Activated CD4-positive, alpha-beta T cell treated with anti-CD3 and anti-CD28 coated beads, Interleukin-2, amount 10 ng/mL, durations not matched to agents 7 days and 5 days (primary cell): ENCODE data around the gene ZMIZ2. TPM values are rescaled to one million over a fixed set of nuclear protein-coding genes. Genes with fewer than 3 reads are reported as not detected.
"Not testable (repeated sequence)": the region's sequence is repeated elsewhere in the genome, so short reads cannot be mapped to it uniquely, and the experiment has no call there.

Experiments
- CTCF ChIA-PET: fragments of 350-600 bp; sonication (Branson Sonifier 250); formaldehyde crosslinking; loops from one replicate; lab custom pipeline; 2021; ENCODE audit warnings: antibody characterized with exemption; lab: Charles Lee
- POLR2A ChIA-PET: fragments of 350-600 bp; sonication (Branson Sonifier 250); formaldehyde crosslinking; loops from one replicate; lab custom pipeline; 2021; ENCODE audit warnings: antibody characterized with exemption; lab: Charles Lee
- DNase-seq: peaks from one replicate; pipeline ENCODE4 v3.0.0-alpha.2; 2020
- H3K27ac Mint-ChIP-seq: one replicate; pipeline ENCODE4 v1.8.0; 2021; ENCODE audit warnings: mild to moderate bottlenecking, moderate library complexity, mixed read lengths
- H3K27me3 Mint-ChIP-seq: one replicate; pipeline ENCODE4 v1.8.0; 2021; ENCODE audit warnings: mixed read lengths
- H3K36me3 Mint-ChIP-seq: one replicate; pipeline ENCODE4 v1.8.0; 2021; ENCODE audit warnings: low read depth, mixed read lengths
- H3K4me1 Mint-ChIP-seq: one replicate; pipeline ENCODE4 v1.8.0; 2021; ENCODE audit warnings: mixed read lengths
- H3K4me3 Mint-ChIP-seq: one replicate; pipeline ENCODE4 v1.8.0; 2021; ENCODE audit warnings: mild to moderate bottlenecking, moderate library complexity, mixed read lengths
- H3K9me3 Mint-ChIP-seq: one replicate; pipeline ENCODE4 v1.8.0; 2021; ENCODE audit warnings: mixed read lengths
- total RNA-seq, 2 experiments: library from RNA; stranded (reverse); gene quantifications; one replicate each; pipeline ENCODE4 v1.2.3, GENCODE V29; 2021

Gene ZMIZ2
- 100 to 1,000 TPM in 1 of 2 experiments, 10 to 100 TPM in 1; 98.6 to 100 TPM for total RNA-seq

GRCh38 chr7:44748045-44748947 is at the start of gene ZMIZ2:
ZMIZ2 (plus strand) TSS chr7:44748847; CDS start chr7:44756250, 7,403 bp downstream.
- Mint-ChIP-seq H3K27ac (peak within 1 kb of the TSS; percentile 79), H3K27me3 (no peaks in the 10 kb centered on the region), H3K36me3 (peaks cover 16% of the 10 kb centered on the region), H3K9me3 (no peaks in the 10 kb centered on the region), H3K4me3 (peak within 1 kb of the TSS; percentile 81), H3K4me1 (peaks cover 35% of the 10 kb centered on the region)
- peak; percentile 91 for DNase-seq
- CTCF ChIA-PET: interaction anchor here (0.9 to 1.7 kb wide), 2 partner anchors 10 to 160 kb away, joined by 4 to 5 read pairs; no protein-coding TSS in a partner anchor
- POLR2A ChIA-PET: no interaction called here

GRCh38 chr7:44699598-44699997 is 49.0 kb upstream of the ZMIZ2 start:
- H3K27ac Mint-ChIP-seq, H3K27me3 Mint-ChIP-seq: not testable (repeated sequence)
- CTCF ChIA-PET: interaction anchor here (0.6 to 2.2 kb wide), 2 partner anchors 11 to 76 kb away, joined by 3 to 8 read pairs; no protein-coding TSS in a partner anchor

GRCh38 chr7:44700322-44700721 is 48.3 kb upstream of the ZMIZ2 start:
- Mint-ChIP-seq H3K9me3 (peaks cover 3% of the 10 kb centered on the region), H3K4me3 (no peak overlapping the region), H3K36me3 (peaks cover 75% of the 10 kb centered on the region), H3K27ac (no peak overlapping the region), H3K27me3 (no peaks in the 10 kb centered on the region), H3K4me1 (no peaks in the 10 kb centered on the region)
- no peak for DNase-seq
- ChIA-PET POLR2A (no interaction called here), CTCF (interaction anchor here (0.7 to 2.2 kb wide), 2 partner anchors 10 to 437 kb away, joined by 3 to 8 read pairs; no protein-coding TSS in a partner anchor)

More at GRCh38 chr7:44699598-44699997, 49.0 kb upstream of the ZMIZ2 start:
- DNase-seq, H3K9me3 Mint-ChIP-seq, H3K4me3 Mint-ChIP-seq, POLR2A ChIA-PET, H3K4me1 Mint-ChIP-seq: not testable (repeated sequence)
- peaks cover 74% of the 10 kb centered on the region for H3K36me3 Mint-ChIP-seq

- H3K4me3 Mint-ChIP-seq, H3K9me3 Mint-ChIP-seq, H3K27ac Mint-ChIP-seq, H3K27me3 Mint-ChIP-seq, DNase-seq, H3K4me1 Mint-ChIP-seq, POLR2A ChIA-PET: not testable (repeated sequence)
- peaks cover 55% of the 10 kb centered on the region for H3K36me3 Mint-ChIP-seq
- CTCF ChIA-PET: interaction anchor here (0.8 kb wide), 1 partner anchor 23 kb away, joined by 3 read pairs; no protein-coding TSS in a partner anchor
Observed at GRCh38 chr7:44703391-44703790, 45.3 kb upstream of the ZMIZ2 start.

- DNase-seq: no peak
- ChIA-PET CTCF (interaction anchor here (0.8 kb wide), 1 partner anchor 23 kb away, joined by 3 read pairs; no protein-coding TSS in a partner anchor), POLR2A (no interaction called here)
- Mint-ChIP-seq H3K9me3 (no peaks in the 10 kb centered on the region), H3K4me3 (no peak overlapping the region), H3K27me3 (no peaks in the 10 kb centered on the region), H3K27ac (no peak overlapping the region), H3K4me1 (no peaks in the 10 kb centered on the region), H3K36me3 (peaks cover 54% of the 10 kb centered on the region)
Observed at GRCh38 chr7:44703921-44704320, 44.7 kb upstream of the ZMIZ2 start.

- H3K9me3 Mint-ChIP-seq: no peaks in the 10 kb centered on the region
- H3K36me3 Mint-ChIP-seq: peaks cover 50% of the 10 kb centered on the region
- no peak overlapping the region for H3K27ac Mint-ChIP-seq
- ChIA-PET CTCF (interaction anchor here (0.7 kb wide), 1 partner anchor 166 kb away, joined by 3 read pairs; no protein-coding TSS in a partner anchor), POLR2A (no interaction called here)
- DNase-seq: no peak
- no peaks in the 10 kb centered on the region for H3K4me1 Mint-ChIP-seq
- H3K27me3 Mint-ChIP-seq: no peaks in the 10 kb centered on the region
- no peak overlapping the region for H3K4me3 Mint-ChIP-seq
Observed at GRCh38 chr7:44705434-44705833, 43.2 kb upstream of the ZMIZ2 start.

GRCh38 chr7:44706788-44707557 is 41.7 kb upstream of the ZMIZ2 start:
- ChIA-PET POLR2A (no interaction called here), CTCF (interaction anchor here (1.2 kb wide), 1 partner anchor 23 kb away, joined by 3 read pairs; no protein-coding TSS in a partner anchor)
- Mint-ChIP-seq H3K27ac (peak overlapping the region; percentile 3), H3K4me3 (no peak overlapping the region), H3K4me1 (peaks cover 3% of the 10 kb centered on the region), H3K9me3 (no peaks in the 10 kb centered on the region), H3K36me3 (peaks cover 34% of the 10 kb centered on the region), H3K27me3 (no peaks in the 10 kb centered on the region)
- DNase-seq: no peak

- ChIA-PET POLR2A (no interaction called here), CTCF (interaction anchor here (1.2 kb wide), 1 partner anchor 22 kb away, joined by 3 read pairs; no protein-coding TSS in a partner anchor)
- no peak for DNase-seq
- Mint-ChIP-seq H3K9me3 (no peaks in the 10 kb centered on the region), H3K27ac (peak overlapping the region; percentile 3), H3K4me3 (no peak overlapping the region), H3K36me3 (peaks cover 32% of the 10 kb centered on the region), H3K27me3 (no peaks in the 10 kb centered on the region), H3K4me1 (peaks cover 8% of the 10 kb centered on the region)
Observed at GRCh38 chr7:44707558-44708230, 41.0 kb upstream of the ZMIZ2 start.

GRCh38 chr7:44709011-44709915 is 39.4 kb upstream of the ZMIZ2 start:
- CTCF ChIA-PET: interaction anchor here (0.6 to 2.2 kb wide), 8 partner anchors 9 to 234 kb away, joined by 3 to 8 read pairs (median 3); no protein-coding TSS in a partner anchor
- Mint-ChIP-seq H3K4me1 (peaks cover 8% of the 10 kb centered on the region), H3K9me3 (no peaks in the 10 kb centered on the region), H3K27me3 (no peaks in the 10 kb centered on the region), H3K36me3 (peaks cover 23% of the 10 kb centered on the region), H3K4me3 (no peak overlapping the region), H3K27ac (peak overlapping the region; percentile 13)
- no peak for DNase-seq
- POLR2A ChIA-PET: no interaction called here

GRCh38 chr7:44709945-44710596 is 38.6 kb upstream of the ZMIZ2 start:
- Mint-ChIP-seq H3K4me1 (peaks cover 8% of the 10 kb centered on the region), H3K27ac (no peak overlapping the region), H3K27me3 (no peaks in the 10 kb centered on the region), H3K9me3 (no peaks in the 10 kb centered on the region), H3K4me3 (no peak overlapping the region), H3K36me3 (peaks cover 20% of the 10 kb centered on the region)
- CTCF ChIA-PET: interaction anchor here (0.7 to 2.2 kb wide), 8 partner anchors 8 to 147 kb away, joined by 3 to 8 read pairs (median 3); no protein-coding TSS in a partner anchor
- POLR2A ChIA-PET: no interaction called here
- DNase-seq: no peak

GRCh38 chr7:44711528-44711927 is 37.1 kb upstream of the ZMIZ2 start:
- Mint-ChIP-seq H3K4me1 (peaks cover 8% of the 10 kb centered on the region), H3K36me3 (peaks cover 13% of the 10 kb centered on the region), H3K4me3 (no peak overlapping the region), H3K27ac (no peak overlapping the region), H3K9me3 (no peaks in the 10 kb centered on the region), H3K27me3 (no peaks in the 10 kb centered on the region)
- POLR2A ChIA-PET: no interaction called here
- no peak for DNase-seq
- CTCF ChIA-PET: interaction anchor here (1.6 to 2.2 kb wide), 2 partner anchors 11 to 80 kb away, joined by 3 to 8 read pairs; no protein-coding TSS in a partner anchor
